DMS153 (cell line): ENCODE measurements around the gene ABAT.

Experiments used
- DNase-seq: peaks from one replicate; lab custom pipeline; 2025; lab: John Stamatoyannopoulos, UW

The ABAT gene

DNA sequence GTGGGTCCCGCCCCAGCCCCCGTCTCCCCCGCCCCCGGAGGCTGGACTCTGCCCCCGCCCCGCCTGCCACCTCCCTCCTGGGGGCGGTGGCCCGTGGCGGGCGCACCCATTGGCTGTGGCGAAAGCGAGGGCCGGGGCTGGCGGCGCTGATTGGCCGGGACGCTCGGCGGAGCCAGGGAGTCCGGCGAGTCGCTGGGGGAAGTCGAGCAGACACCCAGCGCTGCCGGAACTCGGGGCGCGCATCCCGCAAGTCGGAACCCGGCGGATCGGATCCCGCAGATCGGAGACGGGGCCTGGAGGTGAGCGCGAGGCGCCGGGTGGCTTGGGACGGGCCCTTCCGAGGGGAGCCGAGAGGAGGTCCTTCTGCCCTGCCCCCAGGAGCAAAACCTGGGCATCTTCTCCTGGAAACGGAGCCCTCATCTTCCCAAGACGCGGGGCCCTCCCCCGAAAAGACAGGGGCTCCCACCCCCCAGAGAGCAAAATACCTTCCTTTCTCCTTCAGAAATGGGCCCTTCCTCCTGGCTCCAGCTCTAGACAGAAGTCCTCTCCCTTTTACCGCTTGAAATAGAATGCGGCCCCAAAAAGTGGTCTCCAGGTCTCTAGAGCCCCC is at the start of gene ABAT:
Gene ABAT, plus strand, starts transcription at position 205 of the 610 bp plus-strand sequence. CDS start 61,123 bp downstream, outside the sequence.
- peak; percentile 70 for DNase-seq

DNA sequence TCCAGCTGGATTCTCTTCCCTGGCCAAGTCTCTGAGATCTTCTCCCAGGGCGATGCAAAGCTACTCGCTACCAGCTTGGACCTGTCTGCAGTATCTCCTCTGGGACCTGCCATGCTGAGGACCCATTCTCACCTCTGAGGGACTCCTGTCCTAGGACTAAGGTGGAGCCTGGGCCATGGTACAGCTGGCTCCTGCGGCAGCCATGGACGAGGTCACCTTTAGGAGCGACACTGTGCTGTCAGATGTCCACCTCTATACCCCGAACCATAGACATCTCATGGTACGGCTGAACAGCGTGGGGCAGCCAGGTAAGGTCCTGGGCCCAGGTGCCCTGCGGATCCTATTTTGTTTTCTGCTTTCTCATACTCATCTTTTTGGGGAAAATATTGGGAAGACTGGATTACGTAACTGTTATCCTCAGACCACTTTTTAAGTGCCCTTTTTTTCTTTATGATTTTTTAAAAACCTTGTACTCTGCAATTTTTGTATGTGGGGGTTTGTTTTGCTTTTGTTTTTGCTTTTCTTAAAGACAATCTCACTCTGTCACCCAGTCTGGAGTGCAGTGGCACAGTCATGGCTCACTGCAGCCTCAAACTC is 48.8 kb upstream of the ABAT start:
- DNase-seq: no peak

- no peak for DNase-seq
Observed at GRCh38 chr16:8626946-8627345, 47.5 kb upstream of the ABAT start.

GRCh38 chr16:8627456-8627855 is 47.0 kb upstream of the ABAT start:
- no peak for DNase-seq

GRCh38 chr16:8628981-8629725 is 45.3 kb upstream of the ABAT start:
- DNase-seq: no peak

DNA sequence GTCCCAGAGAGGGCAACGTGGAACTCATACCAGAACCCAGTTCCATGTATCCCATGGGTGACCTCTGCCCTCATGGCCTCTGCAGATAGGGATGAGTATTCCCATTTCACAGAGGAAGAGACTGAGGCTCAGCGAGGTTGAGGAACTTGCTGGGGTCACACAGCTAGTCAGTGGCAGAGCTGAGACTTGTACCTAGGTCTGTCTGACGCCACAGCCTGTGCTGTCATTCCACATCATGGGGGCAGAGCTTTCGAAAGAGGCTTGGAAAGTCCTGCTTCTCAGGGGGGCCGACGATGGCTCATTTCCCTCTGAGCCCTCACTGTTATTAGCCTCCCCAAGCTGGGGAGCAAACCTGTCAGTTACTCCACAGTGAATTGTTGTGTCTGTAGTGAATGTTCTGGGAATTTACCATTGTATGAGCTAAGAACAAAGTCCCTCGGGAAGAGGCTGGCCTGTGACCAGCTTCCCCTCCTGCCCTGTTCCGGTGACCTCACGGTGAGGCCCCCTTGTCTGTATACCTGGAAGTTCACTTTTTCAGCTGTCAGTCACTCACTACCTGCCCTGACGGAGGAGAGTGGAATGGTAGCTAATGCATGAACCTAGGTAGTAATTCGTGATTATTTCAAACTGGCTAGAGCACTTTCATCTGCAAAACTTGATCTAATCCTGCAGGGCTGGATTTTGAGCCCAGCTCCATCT is 44.0 kb upstream of the ABAT start:
- no peak for DNase-seq

DNA sequence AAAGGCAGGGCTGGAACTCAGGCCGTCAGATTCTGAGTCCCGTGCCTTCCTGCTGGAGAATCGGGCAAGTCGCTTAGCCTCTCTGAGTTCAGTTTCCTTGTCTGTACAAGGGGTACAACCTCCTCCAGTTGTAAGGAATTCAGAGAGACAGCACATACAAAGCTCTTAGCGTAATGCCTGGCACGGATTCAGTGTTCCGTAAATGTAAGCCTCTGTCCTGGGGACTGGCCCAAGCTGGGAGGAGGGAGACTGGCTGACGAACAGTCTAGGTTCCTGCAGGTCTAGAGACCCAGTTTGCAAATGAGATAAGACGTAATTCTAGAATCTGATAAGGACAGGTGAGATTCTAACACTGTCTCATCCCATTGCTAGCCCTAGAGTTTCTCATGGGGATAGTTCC is 43.0 kb upstream of the ABAT start:
- DNase-seq: no peak

DNA sequence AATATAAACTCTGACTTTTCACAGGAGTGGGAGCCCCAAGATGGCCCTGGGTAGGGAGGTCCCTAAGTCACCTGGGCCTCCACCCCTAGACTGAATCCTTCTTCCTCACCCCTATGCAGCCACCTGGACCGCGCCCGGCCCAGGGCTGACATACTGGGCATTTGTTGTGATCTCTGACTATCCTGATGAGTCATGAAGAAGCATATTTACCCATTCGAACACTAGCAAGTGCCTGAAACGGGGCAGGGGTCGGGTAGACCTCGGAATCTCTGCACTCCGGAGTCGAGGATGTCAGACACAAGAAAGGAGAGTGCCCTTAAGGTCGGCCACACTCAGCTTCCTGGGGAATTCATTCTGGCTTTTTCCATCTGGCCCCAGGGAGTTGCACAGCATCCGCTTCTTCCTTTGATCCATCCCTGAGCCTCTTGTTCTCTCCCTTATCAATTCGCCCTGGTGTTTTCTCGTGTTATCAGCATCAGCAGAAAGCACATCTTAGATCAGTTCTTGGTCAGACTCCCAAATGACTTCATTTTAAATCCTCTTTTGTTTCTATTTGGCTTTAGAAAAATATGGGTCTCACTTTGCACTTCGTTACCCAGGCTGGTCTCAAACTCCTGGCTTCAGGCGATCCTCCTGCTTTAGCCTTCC is 42.5 kb upstream of the ABAT start:
- DNase-seq: no peak

DNA sequence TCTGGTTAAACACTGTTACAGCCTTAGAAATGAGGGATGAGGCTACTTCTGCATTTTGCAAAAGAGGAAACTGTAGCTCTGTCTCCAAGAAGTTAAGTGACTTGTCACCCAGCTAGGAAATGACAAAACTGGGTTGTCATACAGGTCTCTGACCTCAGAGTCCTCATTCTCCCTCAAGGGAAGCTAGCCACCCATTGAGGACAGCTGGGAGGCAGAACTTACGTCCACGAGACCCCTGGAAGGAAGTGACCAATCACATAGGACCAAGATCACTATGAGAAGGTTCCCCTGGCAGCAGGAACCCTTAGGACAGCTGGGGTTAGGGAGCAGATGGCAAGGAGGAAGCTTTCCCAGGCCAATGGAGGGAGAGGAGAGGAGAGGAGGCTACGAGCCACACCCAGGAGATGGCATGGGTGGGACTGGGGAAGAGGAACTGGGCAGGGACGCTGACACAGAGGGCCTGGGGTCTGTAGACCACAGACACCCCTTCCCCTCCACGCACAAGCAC is 41.7 kb upstream of the ABAT start:
- no peak for DNase-seq

DNA sequence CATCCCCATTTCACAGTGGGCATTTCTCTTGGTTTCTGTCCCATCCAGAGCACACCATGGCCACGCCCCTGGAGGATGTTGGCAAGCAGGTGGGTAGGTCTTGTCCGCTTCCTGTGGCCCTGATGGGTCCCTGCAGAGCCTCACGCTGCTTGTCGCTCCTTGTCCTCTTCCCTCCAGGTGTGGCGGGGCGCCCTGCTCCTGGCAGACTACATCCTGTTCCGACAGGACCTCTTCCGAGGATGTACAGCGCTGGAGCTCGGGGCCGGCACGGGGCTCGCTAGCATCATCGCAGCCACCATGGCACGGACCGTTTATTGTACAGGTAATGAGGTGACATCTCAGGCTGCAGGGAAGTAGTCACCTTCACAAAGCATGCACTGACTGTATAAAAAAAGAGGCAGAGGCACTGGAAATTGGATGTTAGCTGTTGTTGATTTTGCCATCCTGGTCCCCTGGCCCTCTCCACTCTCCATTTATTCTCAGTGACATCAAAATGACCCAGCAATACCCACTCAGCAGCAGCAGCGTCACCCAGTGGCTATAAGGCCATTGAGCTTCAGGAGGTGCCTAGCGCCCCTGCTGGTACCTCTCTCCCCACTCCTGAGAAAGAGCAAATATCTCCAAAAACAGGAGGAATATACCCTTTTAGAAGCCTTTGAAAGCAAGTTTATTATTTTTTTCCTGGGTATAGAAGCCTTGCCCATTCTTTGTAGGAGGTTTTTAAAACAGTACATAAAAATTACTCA is 39.3 kb upstream of the ABAT start:
- no peak for DNase-seq

DNA sequence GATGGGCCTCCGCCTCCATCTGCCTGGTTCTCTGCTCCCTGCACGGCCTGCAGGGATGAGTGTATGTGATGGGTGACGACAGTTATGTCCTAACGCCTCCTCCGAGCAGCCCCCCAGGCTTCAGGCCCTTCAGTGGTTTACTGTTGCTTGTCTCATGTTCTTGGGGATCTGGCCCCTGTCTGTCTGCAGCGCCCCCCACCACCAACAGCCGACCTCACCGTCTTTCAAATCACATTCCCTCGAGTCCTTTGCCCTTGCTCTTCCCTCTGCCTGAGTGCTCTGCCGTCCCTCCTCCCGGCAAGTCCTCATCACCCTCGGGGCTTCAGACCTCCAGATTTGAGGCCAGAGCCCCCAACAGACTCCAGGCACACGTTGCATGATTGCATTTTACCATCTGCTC is 34.7 kb upstream of the ABAT start:
- no peak for DNase-seq

GRCh38 chr16:8641671-8642070 is 32.7 kb upstream of the ABAT start:
- DNase-seq: no peak

- no peak for DNase-seq
Observed at GRCh38 chr16:8642146-8642545, 32.3 kb upstream of the ABAT start.

DNA sequence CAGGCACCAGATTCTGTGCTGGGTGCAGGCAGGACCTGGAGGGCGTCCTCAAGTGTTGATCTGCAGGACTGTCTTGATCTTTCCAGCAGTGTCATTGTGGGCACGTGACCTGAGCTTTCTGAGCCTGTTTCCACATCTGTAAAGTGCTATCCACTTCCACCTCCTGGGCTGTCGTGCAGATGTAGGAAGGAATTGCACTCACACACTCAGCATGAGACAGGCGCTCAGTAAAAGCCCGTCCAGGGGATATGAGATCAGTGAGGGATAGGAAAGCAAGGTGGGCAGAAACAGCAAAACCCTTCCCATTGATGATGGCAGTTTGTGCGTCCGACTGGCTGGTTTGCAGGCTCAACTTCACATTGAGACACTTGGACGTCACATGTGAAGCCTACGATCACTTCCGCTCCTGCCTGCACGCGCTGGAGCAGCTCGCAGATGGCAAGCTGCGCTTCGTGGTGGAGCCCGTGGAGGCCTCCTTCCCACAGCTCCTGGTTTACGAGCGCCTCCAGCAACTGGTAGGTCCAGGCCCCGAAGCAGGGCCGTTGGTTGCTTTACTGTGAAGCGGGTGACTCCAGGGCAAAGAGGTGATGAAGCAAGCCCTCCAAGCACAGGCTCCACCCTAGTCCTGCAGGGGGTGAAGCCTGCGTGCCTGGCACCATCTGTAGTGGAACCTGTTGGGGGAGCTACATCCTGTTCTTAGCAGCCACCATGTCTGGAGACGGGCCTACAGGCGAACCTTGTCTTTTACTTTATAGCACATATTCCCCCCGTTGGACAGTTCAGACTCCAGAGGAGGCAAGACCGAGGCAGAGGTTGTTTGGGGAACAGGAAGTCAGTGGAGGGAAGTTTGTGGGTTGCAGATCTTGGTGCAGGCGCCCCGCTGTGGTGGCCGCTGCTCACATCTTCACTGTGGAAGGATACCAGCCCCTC is 29.9 kb upstream of the ABAT start:
- no peak for DNase-seq

DNA sequence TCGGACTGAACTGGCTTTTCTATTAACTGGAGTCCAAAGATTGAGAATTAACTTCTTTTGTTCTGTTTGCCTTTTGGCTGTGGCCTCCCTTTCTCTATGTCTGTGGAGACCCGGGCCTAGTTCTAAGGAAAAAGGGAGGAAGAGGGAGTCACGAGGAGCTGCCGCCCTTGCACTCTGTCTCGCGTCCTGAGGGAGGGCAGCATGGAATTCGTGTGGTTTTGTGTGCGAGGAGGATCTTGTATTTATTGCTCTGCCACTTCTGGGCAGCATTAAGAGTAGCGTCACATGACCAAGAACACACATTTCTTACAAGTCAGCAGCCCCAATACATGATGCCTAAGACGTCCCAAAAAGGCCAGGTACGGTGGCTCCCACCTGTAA is 29.3 kb upstream of the ABAT start:
- DNase-seq: no peak

- DNase-seq: no peak
Observed at GRCh38 chr16:8645831-8646230, 28.6 kb upstream of the ABAT start.

DNA sequence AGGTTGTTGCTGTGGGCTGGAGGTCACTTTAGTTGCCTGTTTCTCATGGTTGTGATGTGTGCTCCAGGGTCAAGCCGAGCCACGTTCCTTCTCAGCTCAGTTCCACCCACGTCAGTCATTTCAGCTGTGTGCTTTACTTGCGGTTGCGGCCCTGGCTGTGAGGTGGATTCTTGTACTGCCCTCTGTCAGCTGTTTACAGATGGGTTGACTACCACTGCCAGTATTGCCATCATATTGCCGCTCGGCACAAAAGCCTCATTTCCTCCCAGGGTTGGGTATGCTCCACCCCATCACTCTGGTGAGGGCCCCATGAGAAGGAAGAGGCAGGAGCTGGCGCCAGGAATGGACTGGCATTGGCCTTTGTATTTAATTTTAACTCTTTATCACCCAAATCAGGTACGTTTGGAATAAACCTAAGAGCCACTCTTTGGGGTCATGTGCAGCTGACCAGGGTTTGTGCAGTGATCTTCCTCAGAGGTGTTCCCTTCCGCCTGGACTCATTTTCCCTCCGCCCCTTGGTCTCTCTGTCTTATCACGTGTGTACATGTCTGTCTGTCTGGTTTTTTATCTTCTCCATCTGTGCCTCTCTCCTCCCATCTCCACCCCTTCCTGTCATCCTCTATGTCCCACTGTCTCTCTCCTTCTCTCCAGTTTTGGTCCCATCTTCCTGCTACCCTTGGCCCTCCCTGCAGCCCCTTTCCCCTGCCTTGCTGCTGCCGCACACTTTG is 27.9 kb upstream of the ABAT start:
- DNase-seq: no peak

GRCh38 chr16:8647721-8648318 is 26.6 kb upstream of the ABAT start:
- no peak for DNase-seq

DNA sequence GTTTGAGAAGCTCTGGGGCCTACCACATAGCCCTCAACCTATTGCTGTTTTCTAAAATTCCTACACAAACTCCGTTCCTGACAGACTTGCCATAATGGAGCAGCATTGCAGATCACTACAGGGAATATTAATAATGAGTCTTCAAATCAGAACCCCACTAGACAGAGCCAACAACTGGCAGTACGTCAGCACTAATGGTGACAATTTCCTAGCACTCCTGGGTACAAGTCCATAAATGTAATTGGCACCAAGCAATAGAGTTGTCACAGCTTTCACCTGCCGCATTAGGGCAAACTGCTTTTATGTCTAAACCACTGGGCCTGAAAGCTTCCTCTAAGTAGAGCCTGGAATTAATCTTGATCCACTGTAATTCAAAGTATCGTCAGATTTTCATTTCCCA is 25.5 kb upstream of the ABAT start:
- no peak for DNase-seq
